Spleen (tissue), 11 donors: ENCODE measurements around the gene GALNT17. TPM values are rescaled to one million over a fixed set of nuclear protein-coding genes. Genes with fewer than 3 reads are reported as not detected.

Source experiments
- DNase-seq: peaks from one replicate; pipeline ENCODE4 v3.0.0-alpha.2; 2020
- H3K27ac ChIP-seq, 8 donors: fragments of 200-600 bp; sonication (generic) in 7 of 8; 1 replicate in 4 of 8; 2 replicates in 4 of 8; pipeline versions ENCODE4 v1.5.0 to v1.8.0; 2016 to 2021; ENCODE audit warnings: inconsistent platforms in 4 of 8, mild to moderate bottlenecking in 4 of 8, moderate library complexity in 1 of 8
- H3K27me3 ChIP-seq, 7 donors: fragments of 200-600 bp; sonication (generic) in 6 of 7; replicated peaks in 1 of 7; 1 replicate in 4 of 7; 2 replicates in 3 of 7; pipeline versions ENCODE4 v1.5.0 to v1.8.0; 2016 to 2021; ENCODE audit warnings: inconsistent platforms in 3 of 7, mild to moderate bottlenecking in 1 of 7
- H3K36me3 ChIP-seq, 6 donors: fragments of 200-600 bp; sonication (generic) in 5 of 6; 1 replicate in 4 of 6; 2 replicates in 2 of 6; pipeline versions ENCODE4 v1.5.0 to v1.8.0; 2016 to 2021; ENCODE audit warnings: inconsistent platforms in 2 of 6
- H3K4me1 ChIP-seq, 6 donors: fragments of 200-600 bp; sonication (generic) in 5 of 6; 1 replicate in 3 of 6; 2 replicates in 3 of 6; pipeline versions ENCODE4 v1.5.0 to v1.8.0; 2016 to 2021; ENCODE audit warnings: inconsistent platforms in 3 of 6
- H3K4me3 ChIP-seq, 8 donors: fragments of 200-600 bp; sonication (generic) in 7 of 8; 1 replicate in 4 of 8; 2 replicates in 4 of 8; pipeline versions ENCODE4 v1.5.0 to v1.8.0; 2016 to 2021; ENCODE audit warnings: inconsistent platforms in 4 of 8, mild to moderate bottlenecking in 4 of 8, moderate library complexity in 2 of 8
- H3K9me3 ChIP-seq, 8 donors: fragments of 200-600 bp; sonication (generic) in 7 of 8; 1 replicate in 4 of 8; 2 replicates in 4 of 8; pipeline versions ENCODE4 v1.5.0 to v1.8.0; 2016 to 2021; ENCODE audit warnings: inconsistent platforms in 4 of 8
- CTCF ChIP-seq, 11 experiments: fragments of 200-600 bp in 7 of 11; fragments of 450-650 bp in 4 of 11; sonication (generic) in 4 of 11; IDR thresholded peaks in 8 of 11; conservative IDR thresholded peaks in 3 of 11; 1 replicate in 7 of 11; 2 replicates in 4 of 11; pipeline versions ENCODE4 v1.4.0 to v1.8.0; 2016 to 2021; ENCODE audit warnings: antibody characterized with exemption in 11 of 11, inconsistent platforms in 4 of 11, mild to moderate bottlenecking in 1 of 11
- POLR2A ChIP-seq, 3 donors: fragments of 450-650 bp; IDR thresholded peaks; one replicate each; pipeline ENCODE4 v1.5.1; 2017; ENCODE audit warnings: antibody characterized with exemption in 3 of 3, mild to moderate bottlenecking in 1 of 3
- POLR2AphosphoS5 ChIP-seq, 3 donors: sonication (generic); formaldehyde crosslinking; IDR thresholded peaks; one replicate each; pipeline ENCODE4 v1.5.1; 2017; ENCODE audit warnings: antibody characterized with exemption in 3 of 3
- WGBS, 5 donors: extraction: QIAGEN DNeasy Blood & Tissue Kit in 3 of 5; methylation state at CpG; one replicate each; pipeline versions ENCODE4 v1.1.5 to v1.1.7; 2013 to 2018; 5-methylcytosine and 5-hydroxymethylcytosine counted together
- intact Hi-C: fragments of 100-400 bp; cut with DNase I; formaldehyde crosslinking; loops from one replicate; pipeline ENCODE4 v1.15.0; 2023; ENCODE audit warnings: low total_unique reads
- polyA plus RNA-seq, 3 donors: library from polyadenylated mRNA; stranded (reverse); fragments of 200-250 nt; gene quantifications; one replicate each; pipeline ENCODE4 v1.2.1, GENCODE V29; 2013
- total RNA-seq, 7 donors: library from RNA; depleted of rRNA in 3 of 7; stranded (reverse); fragments of >200 nt in 3 of 7; fragmentation: NEBNext Ultra II Directional in 4 of 7; extraction: Animal tissue kit (Norgen Biotek cat#: 25700) in 4 of 7; gene quantifications; one replicate each; pipeline versions ENCODE4 v1.1.0 to v1.2.1, GENCODE V29; 2016 to 2021
- donor health status: healthy with polysubstance abuse.
- donor health status: DM: no; HTN: no; CAD: no; lungs with moderate emphysema.
- donor health status: DM: no; HTN: no; CAD: no.
- donor health status: Bipolar disorder and iron deficiency.
- donor health status: healthy.
- donor health status: DM: no; HTN: no; CAD: no.
- donor health status: DM: yes; HTN: yes; CAD: no.

Gene GALNT17
- total and polyA plus RNA-seq, 10 donors = 0.39 to 10.8 (median 3.1) TPM

DNA sequence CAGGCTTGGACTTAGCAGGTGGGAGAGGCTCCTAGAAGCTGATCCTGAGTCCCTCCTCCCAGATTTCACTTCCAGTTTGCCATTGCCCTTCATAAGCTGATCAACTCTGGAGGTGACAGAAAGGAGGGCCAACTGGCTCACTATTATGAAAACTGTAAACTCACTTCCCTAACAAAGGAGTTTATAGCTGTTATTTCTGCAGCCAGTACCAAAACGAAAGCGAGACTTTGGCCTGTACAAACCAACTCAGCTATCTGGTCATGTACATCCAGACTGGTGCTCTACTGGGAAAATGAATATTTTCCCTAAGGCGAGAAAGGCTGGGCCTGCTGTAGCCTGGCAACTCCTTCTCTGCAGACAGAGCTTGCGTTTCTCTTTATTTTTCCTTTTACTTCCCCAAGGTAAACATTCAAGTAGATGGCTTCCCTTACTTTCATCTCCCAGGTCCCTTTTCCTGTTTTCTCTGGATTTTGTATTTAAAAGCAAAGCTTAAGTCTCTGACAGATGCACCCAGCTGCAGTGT, 54.7 kb downstream of the GALNT17 start:
- WGBS, 5 donors = 74 to 88% (median 83%) methylated on average over 4 of the region's 4 CpGs
- no peaks in the 10 kb centered on the region for H3K27me3 ChIP-seq
- H3K4me3 ChIP-seq = no peak overlapping the region
- H3K36me3 ChIP-seq = no peaks in the 10 kb centered on the region
- peaks cover 0 to 64% (median 36%) of the 10 kb centered on the region in 8 donors for H3K9me3 ChIP-seq
- no peak for TF ChIP-seq CTCF (IDR thresholded peaks at IDR 0.05 in 8 of 11, conservative IDR thresholded peaks at IDR 0.05 in 3 of 11)
- TF ChIP-seq POLR2A (IDR thresholded peaks at IDR 0.05) = no peak
- no peak for TF ChIP-seq POLR2AphosphoS5 (IDR thresholded peaks at IDR 0.05)
- intact Hi-C loops = no loop called here
- no peaks in the 10 kb centered on the region for H3K4me1 ChIP-seq
- no peak overlapping the region for H3K27ac ChIP-seq
- no peak for DNase-seq

DNA sequence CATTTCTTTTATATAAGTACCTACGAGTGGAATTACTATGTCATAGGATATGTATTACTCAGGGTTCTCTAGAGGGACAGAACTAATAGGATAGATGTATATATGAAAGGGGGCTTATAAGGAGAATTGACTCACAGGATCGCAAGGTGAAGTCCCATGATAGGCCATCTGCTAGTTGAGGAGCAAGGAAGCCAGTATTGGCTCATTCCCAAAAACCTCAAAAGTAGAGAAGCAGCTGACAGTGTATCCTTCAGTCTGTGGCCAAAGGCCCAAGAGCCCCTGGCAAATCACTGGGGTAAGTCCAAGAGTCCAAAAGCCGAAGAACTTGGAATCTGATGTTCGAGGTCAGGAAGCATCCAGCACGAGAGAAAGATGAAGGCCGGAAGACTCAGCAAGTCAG, 59.8 kb downstream of the GALNT17 start:
- no peak for DNase-seq
- Histone ChIP-seq H3K27me3 (no peaks in the 10 kb centered on the region), H3K4me1 (no peaks in the 10 kb centered on the region), H3K36me3 (no peaks in the 10 kb centered on the region), H3K4me3 (no peak overlapping the region), H3K27ac (no peak overlapping the region), H3K9me3 (peaks cover 0 to 63% (median 35%) of the 10 kb centered on the region in 8 donors)
- intact Hi-C loops = no loop called here
- 82 to 93% (median 87%) methylated on average over 6 of the region's 6 CpGs for WGBS, 5 donors
- TF ChIP-seq POLR2AphosphoS5 (IDR thresholded peaks at IDR 0.05) = no peak
- no peak for TF ChIP-seq POLR2A (IDR thresholded peaks at IDR 0.05)
- no peak for TF ChIP-seq CTCF (IDR thresholded peaks at IDR 0.05 in 8 of 11, conservative IDR thresholded peaks at IDR 0.05 in 3 of 11)

GRCh38 chr7:71193099-71193810, 61.3 kb downstream of the GALNT17 start:
- TF ChIP-seq POLR2A (IDR thresholded peaks at IDR 0.05) (no peak), POLR2AphosphoS5 (IDR thresholded peaks at IDR 0.05) (no peak), CTCF (IDR thresholded peaks at IDR 0.05 in 8 of 11, conservative IDR thresholded peaks at IDR 0.05 in 3 of 11) (no peak)
- intact Hi-C loops = no loop called here
- Histone ChIP-seq H3K36me3 (no peaks in the 10 kb centered on the region), H3K27me3 (no peaks in the 10 kb centered on the region), H3K27ac (no peak overlapping the region), H3K4me1 (no peaks in the 10 kb centered on the region), H3K4me3 (no peak overlapping the region), H3K9me3 (peaks cover 0 to 66% (median 31%) of the 10 kb centered on the region in 8 donors)
- WGBS, 5 donors = 58 to 72% (median 60%) methylated on average over 5 of the region's 5 CpGs
- no peak for DNase-seq

DNA sequence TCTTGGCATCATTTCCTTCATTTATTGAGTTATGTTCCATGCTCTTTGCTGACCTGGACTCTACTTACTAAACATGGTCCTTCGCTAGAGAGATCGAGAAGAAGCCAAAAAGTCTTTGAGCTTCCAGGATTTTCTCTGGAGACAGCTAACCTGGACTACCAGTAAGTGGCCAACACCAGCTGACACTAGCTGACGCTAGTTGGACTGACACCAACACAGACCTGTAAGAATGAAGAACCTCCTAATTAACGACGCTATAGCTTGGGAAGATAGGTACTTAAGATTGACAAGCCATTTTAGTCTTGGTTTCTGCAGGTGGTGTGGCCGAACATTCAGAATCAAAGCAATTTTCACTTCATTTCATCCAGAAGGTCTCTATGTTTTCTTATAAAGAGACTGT, 66.4 kb downstream of the GALNT17 start:
- H3K9me3 ChIP-seq = peaks cover 0 to 31% (median 1%) of the 10 kb centered on the region in 8 donors
- intact Hi-C loops = no loop called here
- H3K4me1 ChIP-seq = no peaks in the 10 kb centered on the region
- TF ChIP-seq CTCF (IDR thresholded peaks at IDR 0.05 in 8 of 11, conservative IDR thresholded peaks at IDR 0.05 in 3 of 11) = no peak
- no peak for TF ChIP-seq POLR2A (IDR thresholded peaks at IDR 0.05)
- TF ChIP-seq POLR2AphosphoS5 (IDR thresholded peaks at IDR 0.05) = no peak
- WGBS, 5 donors = 79 to 92% (median 86%) methylated on average over 6 of the region's 6 CpGs
- H3K4me3 ChIP-seq = no peak overlapping the region
- H3K27ac ChIP-seq = no peak overlapping the region
- no peak for DNase-seq
- no peaks in the 10 kb centered on the region for H3K36me3 ChIP-seq
- no peaks in the 10 kb centered on the region for H3K27me3 ChIP-seq
